Measurements from ENCODE around the gene SPATS2.

DNA sequence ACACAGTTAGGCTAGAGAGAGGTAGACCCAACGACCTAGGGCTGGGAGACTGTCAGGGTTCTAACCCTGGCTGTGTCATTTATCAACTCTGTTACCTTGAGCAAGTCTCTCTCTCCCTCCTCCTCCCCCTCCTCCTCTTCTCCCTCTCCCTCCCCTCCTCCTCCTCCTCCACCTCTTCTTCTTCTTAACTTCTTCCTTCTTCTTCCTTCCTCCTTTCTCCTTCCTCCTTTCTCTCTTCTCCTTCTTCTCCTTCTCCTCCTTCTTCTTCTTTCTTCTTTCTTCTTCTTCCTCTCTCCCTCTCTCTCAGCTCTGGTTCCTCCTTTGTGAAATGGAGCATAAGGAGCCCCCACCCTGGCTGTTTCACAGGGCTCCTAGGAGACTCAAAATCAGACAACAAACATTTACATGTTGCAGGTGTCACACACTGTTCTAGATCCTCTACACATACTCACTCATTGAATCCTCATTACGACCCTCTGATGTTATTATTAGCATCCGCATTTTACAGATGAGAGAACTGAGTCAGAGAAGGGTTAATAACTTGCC is 169.3 kb downstream of the SPATS2 start:
- TF ChIP-seq, protein P1, sequence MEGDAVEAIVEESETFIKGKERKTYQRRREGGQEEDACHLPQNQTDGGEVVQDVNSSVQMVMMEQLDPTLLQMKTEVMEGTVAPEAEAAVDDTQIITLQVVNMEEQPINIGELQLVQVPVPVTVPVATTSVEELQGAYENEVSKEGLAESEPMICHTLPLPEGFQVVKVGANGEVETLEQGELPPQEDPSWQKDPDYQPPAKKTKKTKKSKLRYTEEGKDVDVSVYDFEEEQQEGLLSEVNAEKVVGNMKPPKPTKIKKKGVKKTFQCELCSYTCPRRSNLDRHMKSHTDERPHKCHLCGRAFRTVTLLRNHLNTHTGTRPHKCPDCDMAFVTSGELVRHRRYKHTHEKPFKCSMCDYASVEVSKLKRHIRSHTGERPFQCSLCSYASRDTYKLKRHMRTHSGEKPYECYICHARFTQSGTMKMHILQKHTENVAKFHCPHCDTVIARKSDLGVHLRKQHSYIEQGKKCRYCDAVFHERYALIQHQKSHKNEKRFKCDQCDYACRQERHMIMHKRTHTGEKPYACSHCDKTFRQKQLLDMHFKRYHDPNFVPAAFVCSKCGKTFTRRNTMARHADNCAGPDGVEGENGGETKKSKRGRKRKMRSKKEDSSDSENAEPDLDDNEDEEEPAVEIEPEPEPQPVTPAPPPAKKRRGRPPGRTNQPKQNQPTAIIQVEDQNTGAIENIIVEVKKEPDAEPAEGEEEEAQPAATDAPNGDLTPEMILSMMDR (IDR thresholded peaks at IDR 0.05), result no peak
- no peak for TF ChIP-seq POLR2AphosphoS5 (IDR thresholded peaks at IDR 0.05)

Data from transverse colon (tissue), 4 donors.